ENCODE measurements around the gene KSR1.
"Not testable (repeated sequence)": the region's sequence is repeated elsewhere in the genome, so short reads cannot be mapped to it uniquely, and the experiment has no call there.

Gene KSR1

GRCh38 chr17:27651411-27652345, 195.4 kb downstream of the KSR1 start:
- in situ Hi-C loops (cut with MboI; ENCODE audit: low sequenced_read_pairs): no loop called here

GRCh38 chr17:27653449-27653971, 197.3 kb downstream of the KSR1 start:
- in situ Hi-C loops (cut with MboI; ENCODE audit: low sequenced_read_pairs): not testable (repeated sequence)

- in situ Hi-C loops (cut with MboI; ENCODE audit: low sequenced_read_pairs): no loop called here
Measured at GRCh38 chr17:27654136-27654535, 197.9 kb downstream of the KSR1 start.

GRCh38 chr17:27654654-27655524, 198.6 kb downstream of the KSR1 start:
- in situ Hi-C loops (cut with MboI; ENCODE audit: low sequenced_read_pairs): no loop called here

- in situ Hi-C loops (cut with MboI; ENCODE audit: low sequenced_read_pairs): not testable (repeated sequence)
Measured at GRCh38 chr17:27655525-27656111, 199.4 kb downstream of the KSR1 start.

- in situ Hi-C loops (cut with MboI; ENCODE audit: low sequenced_read_pairs): not testable (repeated sequence)
Measured at GRCh38 chr17:27656620-27657019, 200.4 kb downstream of the KSR1 start.

- in situ Hi-C loops (cut with MboI; ENCODE audit: low sequenced_read_pairs): no loop called here
Measured at GRCh38 chr17:27657620-27658019, 201.4 kb downstream of the KSR1 start.

- in situ Hi-C loops (cut with MboI; ENCODE audit: low sequenced_read_pairs): no loop called here
Measured at GRCh38 chr17:27659683-27660082, 203.4 kb downstream of the KSR1 start.

- in situ Hi-C loops (cut with MboI; ENCODE audit: low sequenced_read_pairs): no loop called here
Measured at GRCh38 chr17:27660436-27660835, 204.2 kb downstream of the KSR1 start.

GRCh38 chr17:27663936-27664605, 207.8 kb downstream of the KSR1 start:
- in situ Hi-C loops (cut with MboI; ENCODE audit: low sequenced_read_pairs): no loop called here

GRCh38 chr17:27664606-27664965, 208.3 kb downstream of the KSR1 start:
- in situ Hi-C loops (cut with MboI; ENCODE audit: low sequenced_read_pairs): no loop called here

GRCh38 chr17:27665549-27665948, 209.3 kb downstream of the KSR1 start:
- in situ Hi-C loops (cut with MboI; ENCODE audit: low sequenced_read_pairs): no loop called here

- in situ Hi-C loops (cut with MboI; ENCODE audit: low sequenced_read_pairs): not testable (repeated sequence)
Measured at GRCh38 chr17:27666270-27666669, 210.0 kb downstream of the KSR1 start.

GRCh38 chr17:27666831-27667560, 210.7 kb downstream of the KSR1 start:
- in situ Hi-C loops (cut with MboI; ENCODE audit: low sequenced_read_pairs): no loop called here

GRCh38 chr17:27667656-27668487, 211.6 kb downstream of the KSR1 start:
- in situ Hi-C loops (cut with MboI; ENCODE audit: low sequenced_read_pairs): no loop called here

GRCh38 chr17:27668488-27668823, 212.2 kb downstream of the KSR1 start:
- in situ Hi-C loops (cut with MboI; ENCODE audit: low sequenced_read_pairs): no loop called here

GRCh38 chr17:27669136-27669535, 212.9 kb downstream of the KSR1 start:
- in situ Hi-C loops (cut with MboI; ENCODE audit: low sequenced_read_pairs): no loop called here

GRCh38 chr17:27669850-27670249, 213.6 kb downstream of the KSR1 start:
- in situ Hi-C loops (cut with MboI; ENCODE audit: low sequenced_read_pairs): no loop called here

Data from hTERT RPE-1 (cell line).